ENCODE measurements around the gene C2CD5.

C2CD5 gene

DNA sequence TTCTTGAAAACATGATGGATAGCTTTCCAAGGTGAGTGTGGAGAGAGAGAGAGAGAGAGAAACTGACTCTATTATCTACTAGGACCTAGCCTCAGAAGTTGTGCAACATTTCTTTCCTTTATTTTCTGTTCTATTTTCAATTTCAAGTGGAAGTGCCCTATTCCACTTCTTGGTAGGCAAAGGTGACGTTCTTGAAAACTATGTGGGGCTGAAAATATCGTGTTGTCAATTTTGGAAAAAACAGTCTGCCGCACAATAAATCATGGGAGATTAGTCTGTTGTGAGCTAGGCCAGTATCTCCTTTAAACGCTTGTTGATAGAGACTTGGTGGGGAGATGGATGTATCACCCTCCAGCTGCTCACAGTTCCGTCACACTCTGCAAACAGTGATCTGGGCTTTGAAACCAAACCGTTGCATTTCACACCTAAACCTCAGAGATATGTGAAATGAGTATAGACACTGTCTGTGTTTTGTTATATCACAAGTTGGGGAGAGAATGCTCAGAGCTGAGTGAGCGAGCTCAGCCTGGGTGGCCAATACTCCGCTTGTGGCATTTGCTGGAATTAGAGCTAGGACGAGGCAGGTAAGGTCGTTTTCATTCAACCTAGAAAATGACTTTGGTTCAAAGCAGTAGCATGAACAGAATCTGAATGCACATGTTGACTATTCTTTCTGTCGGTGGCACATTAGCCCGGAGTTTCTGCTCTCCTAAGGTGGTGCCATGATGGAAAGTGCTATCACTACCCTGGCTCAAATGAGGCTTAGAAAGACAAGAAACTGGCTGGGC, 134.8 kb downstream of the C2CD5 start:
- DNase-seq: peak in 1 of 2 experiments; percentile 10

DNA sequence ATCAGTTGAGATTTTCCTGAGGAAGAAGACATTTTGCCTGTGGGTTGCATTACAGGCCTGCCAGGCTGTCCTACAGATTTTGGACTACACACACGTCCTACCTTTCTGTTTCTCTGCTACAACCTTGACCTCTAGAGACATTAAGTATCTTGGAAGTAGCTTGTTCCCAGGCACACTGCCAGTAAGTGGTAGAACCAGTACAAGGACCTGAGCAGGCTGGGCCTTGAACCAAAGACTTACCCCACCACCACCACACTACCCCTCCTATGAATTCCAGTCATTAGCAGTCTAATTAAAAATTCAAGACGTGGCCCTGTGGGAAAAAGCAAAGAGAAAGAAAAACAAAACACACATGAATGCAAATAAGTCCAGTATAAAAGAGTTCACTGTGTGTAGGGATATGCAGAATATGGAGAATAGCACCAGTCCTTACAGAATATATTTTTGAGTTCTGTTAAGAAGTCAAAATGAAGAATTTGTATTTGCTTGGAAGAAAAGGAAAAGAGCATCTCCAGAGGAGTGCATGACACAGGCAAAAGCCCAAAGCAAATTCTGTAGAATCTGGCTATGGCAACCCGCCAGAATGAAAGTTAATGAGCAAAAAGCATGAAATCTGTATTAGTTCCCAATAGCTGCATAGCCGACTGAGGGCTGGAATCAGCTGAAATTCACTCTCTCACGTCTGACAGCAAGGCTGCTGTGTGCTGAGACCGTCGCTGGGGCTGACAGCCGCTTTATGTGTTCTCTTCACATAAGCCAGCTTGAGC, 135.5 kb downstream of the C2CD5 start:
- DNase-seq: no peak

DNA sequence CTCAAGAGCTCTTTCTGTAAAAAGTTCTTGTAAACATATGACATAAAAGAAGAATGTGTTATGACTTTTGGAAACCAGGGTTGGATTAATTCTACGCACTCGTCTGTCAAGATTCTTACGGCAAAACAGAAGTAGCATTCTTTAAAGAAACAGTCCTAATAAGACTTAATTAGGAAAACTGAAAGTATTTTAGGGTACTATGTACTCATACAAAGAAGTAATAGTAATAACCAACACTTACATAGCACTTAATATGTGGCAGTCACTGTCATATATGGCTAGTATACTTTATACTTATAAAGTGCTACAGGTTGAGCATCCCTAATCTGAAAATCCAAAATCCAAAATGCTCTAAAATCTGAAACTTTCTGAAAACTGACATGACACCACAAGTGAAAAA, 136.9 kb downstream of the C2CD5 start:
- DNase-seq: no peak

DNA sequence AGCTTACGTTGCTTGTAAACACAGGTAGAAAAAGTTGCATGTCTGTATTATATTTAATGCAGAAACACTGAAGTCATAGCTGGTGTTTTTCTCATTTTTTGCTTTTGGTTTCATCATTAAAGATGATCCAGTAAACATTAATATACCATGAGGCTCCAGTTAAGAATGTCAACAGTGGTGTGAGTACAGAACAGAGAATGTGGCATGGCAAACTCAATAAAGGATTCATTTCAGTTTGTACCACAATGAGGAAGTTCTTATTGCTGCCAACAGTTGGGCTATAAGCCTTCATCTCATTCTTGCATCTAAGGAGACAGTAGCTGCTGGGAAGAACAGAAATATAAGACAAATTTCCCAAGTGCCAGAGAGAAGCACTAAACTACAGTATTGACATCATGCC, 137.7 kb downstream of the C2CD5 start:
- no peak for DNase-seq

DNA sequence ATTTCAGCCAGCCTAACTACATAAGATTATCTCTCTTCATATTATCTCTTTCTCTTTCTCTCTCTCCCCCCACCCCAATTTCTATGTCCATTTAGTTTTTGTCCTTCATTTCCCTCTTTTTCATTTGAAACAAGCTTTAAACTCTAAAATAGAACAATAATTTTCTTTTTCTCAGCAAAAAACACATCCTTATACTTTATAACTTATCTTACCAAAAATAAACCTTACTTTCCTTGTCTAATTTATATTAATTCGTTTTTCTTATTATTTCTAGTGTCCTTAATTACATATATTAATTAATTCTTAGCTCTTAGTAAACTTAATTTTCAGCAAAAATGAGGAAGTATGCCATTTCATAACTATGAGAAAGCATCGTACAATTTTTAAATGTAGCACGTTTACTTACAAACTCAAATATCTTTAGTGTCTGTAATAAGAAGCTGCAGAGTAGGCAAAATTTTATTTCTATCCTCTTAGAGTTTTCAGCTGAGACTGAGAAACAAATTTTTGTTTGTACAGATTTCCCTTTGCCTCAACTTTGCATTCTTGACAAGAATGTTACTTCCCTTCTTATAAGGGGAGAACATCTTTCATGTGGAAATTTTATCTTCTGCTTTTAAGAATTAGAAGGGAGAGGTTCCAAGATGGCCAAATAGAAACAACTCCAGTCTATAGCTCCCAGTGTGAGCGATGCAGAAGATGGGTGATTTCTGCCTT, 144.7 kb downstream of the C2CD5 start:
- no peak for DNase-seq

Measured in stimulated activated CD4-positive, alpha-beta T cell treated with anti-CD3 and anti-CD28 coated beads, Interleukin-4, amount 100 ng/mL, for 4 hours (primary cell).